ENCODE measurements around the gene SOS1. TPM values are rescaled to one million over a fixed set of nuclear protein-coding genes. Genes with fewer than 3 reads are reported as not detected.

SOS1 gene
- total RNA-seq, 1 experiment from 2014 or later: 28.4 TPM

GRCh38 chr2:39108377-39108776, 12.5 kb downstream of the SOS1 start:
- ChIA-PET POLR2A (no interaction called here), CTCF (interaction anchor here (1.1 to 1.6 kb wide), 2 partner anchors 12 to 120 kb away, joined by 4 to 5 read pairs; partner anchors contain the start of gene SOS1)
- peaks cover 7% of the 10 kb centered on the region for H3K36me3 Mint-ChIP-seq
- H3K27ac Mint-ChIP-seq: peak overlapping the region; percentile 67
- H3K9me3 Mint-ChIP-seq: no peaks in the 10 kb centered on the region
- DNase-seq (ENCODE audit: low spot score): no peak
- no peak overlapping the region for H3K4me3 Mint-ChIP-seq
- H3K27me3 Mint-ChIP-seq (ENCODE audit: low read depth): no peaks in the 10 kb centered on the region
- H3K4me1 Mint-ChIP-seq: peaks cover 51% of the 10 kb centered on the region
- ATAC-seq: no peak
- TF ChIP-seq CDX4 (CRISPR knock-in tag; IDR thresholded peaks at IDR 0.05; ENCODE audit: borderline replicate concordance) (no peak), ERG (CRISPR knock-in tag; IDR thresholded peaks at IDR 0.05) (no peak), ATF6 (CRISPR knock-in tag; IDR thresholded peaks at IDR 0.05) (no peak), NR1H2 (CRISPR knock-in tag; IDR thresholded peaks at IDR 0.05) (no peak), ZBTB43 (CRISPR knock-in tag; IDR thresholded peaks at IDR 0.05) (no peak), ZNF423 (CRISPR knock-in tag; IDR thresholded peaks at IDR 0.05) (no peak), NR2C2 (CRISPR knock-in tag; IDR thresholded peaks at IDR 0.05) (no peak), E2F1 (CRISPR knock-in tag; IDR thresholded peaks at IDR 0.05) (no peak), ZNF512 (CRISPR knock-in tag; IDR thresholded peaks at IDR 0.05; ENCODE audit: borderline replicate concordance) (no peak), RELA (CRISPR knock-in tag; IDR thresholded peaks at IDR 0.05; ENCODE audit: borderline replicate concordance) (no peak), TEAD4 (CRISPR knock-in tag; IDR thresholded peaks at IDR 0.05) (no peak), E2F5 (CRISPR knock-in tag; IDR thresholded peaks at IDR 0.05) (no peak), MYBL2 (CRISPR knock-in tag; IDR thresholded peaks at IDR 0.05) (no peak), FOXJ3 (CRISPR knock-in tag; IDR thresholded peaks at IDR 0.05; ENCODE audit: borderline replicate concordance) (no peak), NFATC4 (CRISPR knock-in tag; IDR thresholded peaks at IDR 0.05) (no peak), ZNF138 (CRISPR knock-in tag; conservative IDR thresholded peaks at IDR 0.05) (no peak)
- TF ChIP-seq, protein P1, sequence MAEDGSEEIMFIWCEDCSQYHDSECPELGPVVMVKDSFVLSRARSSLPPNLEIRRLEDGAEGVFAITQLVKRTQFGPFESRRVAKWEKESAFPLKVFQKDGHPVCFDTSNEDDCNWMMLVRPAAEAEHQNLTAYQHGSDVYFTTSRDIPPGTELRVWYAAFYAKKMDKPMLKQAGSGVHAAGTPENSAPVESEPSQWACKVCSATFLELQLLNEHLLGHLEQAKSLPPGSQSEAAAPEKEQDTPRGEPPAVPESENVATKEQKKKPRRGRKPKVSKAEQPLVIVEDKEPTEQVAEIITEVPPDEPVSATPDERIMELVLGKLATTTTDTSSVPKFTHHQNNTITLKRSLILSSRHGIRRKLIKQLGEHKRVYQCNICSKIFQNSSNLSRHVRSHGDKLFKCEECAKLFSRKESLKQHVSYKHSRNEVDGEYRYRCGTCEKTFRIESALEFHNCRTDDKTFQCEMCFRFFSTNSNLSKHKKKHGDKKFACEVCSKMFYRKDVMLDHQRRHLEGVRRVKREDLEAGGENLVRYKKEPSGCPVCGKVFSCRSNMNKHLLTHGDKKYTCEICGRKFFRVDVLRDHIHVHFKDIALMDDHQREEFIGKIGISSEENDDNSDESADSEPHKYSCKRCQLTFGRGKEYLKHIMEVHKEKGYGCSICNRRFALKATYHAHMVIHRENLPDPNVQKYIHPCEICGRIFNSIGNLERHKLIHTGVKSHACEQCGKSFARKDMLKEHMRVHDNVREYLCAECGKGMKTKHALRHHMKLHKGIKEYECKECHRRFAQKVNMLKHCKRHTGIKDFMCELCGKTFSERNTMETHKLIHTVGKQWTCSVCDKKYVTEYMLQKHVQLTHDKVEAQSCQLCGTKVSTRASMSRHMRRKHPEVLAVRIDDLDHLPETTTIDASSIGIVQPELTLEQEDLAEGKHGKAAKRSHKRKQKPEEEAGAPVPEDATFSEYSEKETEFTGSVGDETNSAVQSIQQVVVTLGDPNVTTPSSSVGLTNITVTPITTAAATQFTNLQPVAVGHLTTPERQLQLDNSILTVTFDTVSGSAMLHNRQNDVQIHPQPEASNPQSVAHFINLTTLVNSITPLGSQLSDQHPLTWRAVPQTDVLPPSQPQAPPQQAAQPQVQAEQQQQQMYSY (CRISPR knock-in tag; IDR thresholded peaks at IDR 0.05): no peak

Data from WTC11 (cell line).